Embryonic facial prominence (tissue), 1 donor: ENCODE measurements around the gene CFAP46.
"Not testable (repeated sequence)": the region's sequence is repeated elsewhere in the genome, so short reads cannot be mapped to it uniquely, and the experiment has no call there.

Experiments
- DNase-seq: peaks from one replicate; pipeline ENCODE4 v3.0.0-alpha.2; 2016; ENCODE audit errors: extremely low spot score

CFAP46 gene

DNA sequence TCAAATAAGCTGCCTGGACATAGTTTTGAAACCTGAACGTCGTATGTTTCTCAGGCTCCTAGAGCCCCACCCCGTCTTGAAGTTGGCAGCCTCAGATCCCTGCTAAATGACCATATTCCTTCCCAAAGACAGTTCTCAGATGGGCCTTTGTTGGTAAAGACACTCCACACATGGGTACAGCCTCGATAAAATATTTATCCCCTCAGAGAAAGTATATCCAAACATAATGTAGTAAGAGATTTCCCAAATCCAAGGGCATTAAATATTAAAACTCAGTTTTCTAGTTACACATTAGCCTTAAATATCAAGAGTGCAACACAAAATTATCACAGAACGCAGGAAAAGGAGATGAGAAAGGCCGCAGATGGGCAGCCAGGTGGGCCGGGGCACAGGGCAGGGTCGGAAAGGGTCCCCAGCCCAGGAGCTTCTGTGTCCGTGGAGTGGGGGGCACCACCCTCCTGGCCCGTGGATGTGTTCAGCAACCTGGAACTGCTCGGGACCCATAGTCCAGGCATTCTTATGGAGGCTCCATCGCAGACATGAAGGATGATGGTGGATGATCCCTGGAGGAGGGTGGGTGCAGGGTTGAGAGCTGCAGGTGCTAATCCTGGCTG is 1.5 kb upstream of the CFAP46 start:
- DNase-seq, result no peak

DNA sequence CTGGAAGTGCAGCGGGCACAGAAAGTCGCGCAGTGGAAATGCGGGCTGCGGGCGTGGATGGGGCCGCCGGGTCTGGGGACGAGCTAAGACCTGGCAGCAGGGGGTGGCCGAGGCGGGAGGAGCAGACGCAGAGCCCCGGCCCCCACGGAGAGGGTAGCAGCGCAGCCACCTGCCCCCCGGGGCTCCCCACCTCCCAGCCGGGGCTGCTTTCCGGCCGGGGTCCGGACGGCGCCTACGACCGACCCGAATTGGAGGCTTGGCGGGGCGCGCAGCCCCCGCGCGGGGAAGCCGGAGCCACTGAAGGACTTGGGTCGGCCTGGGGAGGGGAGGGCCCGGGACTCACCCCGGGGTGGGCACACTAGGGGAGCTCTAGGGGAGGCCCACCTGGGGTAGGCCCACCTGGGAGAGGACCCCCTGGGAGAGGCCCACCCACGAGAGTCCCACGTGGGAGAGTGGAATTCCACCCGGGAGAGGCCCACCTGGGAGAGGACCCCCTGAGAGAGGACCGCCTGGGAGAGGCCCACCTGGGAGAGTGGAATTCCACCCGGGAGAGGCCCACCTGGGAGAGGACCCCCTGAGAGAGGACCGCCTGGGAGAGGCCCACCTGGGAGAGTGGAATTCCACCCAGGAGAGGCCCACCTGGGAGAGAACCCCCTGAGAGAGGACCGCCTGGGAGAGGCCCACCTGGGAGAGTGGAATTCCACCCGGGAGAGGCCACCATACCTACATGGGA is 854 bp upstream of the CFAP46 start:
- no peak for DNase-seq

DNA sequence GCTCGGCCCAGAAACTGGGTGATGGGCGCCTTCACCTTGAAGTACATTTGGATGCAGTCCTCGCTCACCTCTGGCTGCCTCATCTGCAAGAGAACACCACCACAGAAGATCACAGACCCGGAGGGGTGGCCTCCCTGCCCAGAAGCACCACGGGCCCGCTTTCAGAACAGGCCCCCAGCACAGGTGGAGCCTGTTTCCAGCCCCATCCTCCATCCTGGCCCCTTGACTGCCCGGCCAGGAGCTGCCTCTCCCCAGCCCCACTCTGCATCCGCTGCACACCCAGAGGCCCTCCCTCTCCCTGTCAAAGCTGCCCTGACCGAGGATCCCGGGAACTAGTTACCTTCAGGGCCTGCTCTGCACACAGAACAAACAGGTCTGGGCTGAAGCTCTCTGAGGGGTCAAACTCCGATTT is 724 bp downstream of the CFAP46 start:
- no peak for DNase-seq

DNA sequence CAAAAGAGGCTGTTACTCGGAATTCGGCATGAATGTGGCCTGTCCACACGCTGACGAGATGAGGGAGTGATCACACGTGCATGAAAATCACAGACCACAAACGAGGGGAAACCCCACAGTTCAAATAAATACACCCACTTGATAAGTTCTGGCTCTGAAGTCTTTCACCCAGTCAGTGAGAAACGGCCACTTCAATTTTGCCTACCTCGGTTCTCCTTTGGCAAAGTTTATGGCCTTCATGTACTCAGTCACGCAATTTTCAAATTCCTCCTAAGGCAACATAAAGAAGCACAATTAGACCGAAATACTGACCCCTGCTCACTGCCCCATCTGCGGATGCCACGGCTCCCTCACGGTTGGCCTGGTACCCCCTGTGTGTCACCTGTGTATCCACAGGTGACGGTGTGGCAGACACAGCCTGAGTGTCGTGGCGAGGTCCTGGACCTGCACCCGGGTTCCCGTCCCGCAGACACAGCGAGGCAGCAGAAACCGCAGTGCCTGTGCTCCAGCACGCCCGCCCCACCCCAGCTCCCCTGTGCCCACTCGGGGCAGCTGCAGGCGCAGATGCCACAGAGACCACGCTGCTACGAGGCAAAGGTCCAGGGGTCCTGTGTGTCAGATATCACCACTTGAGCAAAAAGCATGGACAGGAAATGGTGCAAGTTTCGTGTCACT is 1.4 kb downstream of the CFAP46 start:
- no peak for DNase-seq

DNA sequence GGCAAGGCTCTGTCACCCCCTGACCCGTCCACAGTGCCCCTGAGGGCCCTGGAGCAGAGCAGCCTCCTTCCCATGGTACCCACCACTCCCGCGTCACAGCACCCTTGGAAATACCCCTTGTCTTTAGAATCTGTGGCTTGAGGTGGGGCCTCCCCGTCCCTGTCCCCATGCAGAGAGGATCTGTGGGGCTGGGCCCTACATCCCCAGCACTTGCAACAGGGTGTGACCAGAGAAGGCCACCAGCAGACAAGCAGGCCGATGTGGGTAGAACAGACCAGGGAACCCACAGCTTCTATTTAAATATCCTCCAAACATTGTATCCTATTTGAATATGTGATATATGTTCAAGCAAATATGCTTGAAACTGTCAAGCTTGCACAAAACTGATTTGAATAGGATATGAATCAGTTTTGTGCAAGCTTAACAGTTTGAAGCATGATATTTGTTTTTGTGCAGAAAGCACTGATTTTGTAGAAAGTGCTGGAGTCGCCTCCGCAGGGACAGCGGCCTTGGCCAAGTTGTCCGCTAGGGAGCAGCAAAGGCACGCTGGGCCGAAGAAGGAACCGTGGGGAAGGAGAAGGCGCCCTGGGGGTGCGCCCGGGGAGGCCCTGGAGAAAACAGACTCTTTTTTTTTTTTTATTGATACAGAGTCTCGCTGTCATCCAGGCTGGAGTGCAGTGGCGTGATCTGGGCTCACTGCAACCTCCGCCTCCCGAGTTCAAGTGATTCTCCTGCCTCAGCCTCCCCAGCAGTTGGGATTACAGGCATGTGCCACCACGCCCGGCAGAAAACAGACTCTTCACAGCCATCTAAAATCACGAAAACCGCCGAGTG is 2.2 kb downstream of the CFAP46 start:
- no peak for DNase-seq

DNA sequence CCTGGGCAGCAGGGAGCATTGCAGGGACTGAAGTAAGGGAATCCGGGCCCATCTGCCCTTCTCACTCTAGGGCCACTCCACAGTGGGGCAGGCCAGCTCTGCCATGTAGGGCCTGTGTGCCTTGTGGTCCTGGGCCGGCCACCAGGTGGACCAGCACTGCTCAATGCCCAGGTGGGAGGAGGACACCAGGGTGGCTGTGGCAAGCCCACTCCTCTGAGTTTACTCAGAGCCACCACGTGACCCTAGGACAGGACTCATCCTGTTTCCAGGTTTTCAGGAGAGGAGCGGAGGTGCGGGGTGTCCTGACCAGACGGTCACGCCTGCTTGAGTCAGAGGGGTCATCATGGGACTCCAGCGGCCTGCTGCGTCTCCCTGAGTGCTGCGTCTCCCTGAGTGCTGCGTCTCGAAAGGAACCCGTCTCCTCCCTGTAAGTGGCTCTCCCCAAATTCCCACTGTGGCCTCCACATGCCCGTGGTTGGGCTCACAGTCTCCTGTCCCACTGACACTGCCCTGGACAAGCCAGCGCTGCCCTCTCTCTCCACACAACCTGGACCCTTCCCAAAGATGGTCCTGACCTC is 2.9 kb downstream of the CFAP46 start:
- DNase-seq, result no peak

DNA sequence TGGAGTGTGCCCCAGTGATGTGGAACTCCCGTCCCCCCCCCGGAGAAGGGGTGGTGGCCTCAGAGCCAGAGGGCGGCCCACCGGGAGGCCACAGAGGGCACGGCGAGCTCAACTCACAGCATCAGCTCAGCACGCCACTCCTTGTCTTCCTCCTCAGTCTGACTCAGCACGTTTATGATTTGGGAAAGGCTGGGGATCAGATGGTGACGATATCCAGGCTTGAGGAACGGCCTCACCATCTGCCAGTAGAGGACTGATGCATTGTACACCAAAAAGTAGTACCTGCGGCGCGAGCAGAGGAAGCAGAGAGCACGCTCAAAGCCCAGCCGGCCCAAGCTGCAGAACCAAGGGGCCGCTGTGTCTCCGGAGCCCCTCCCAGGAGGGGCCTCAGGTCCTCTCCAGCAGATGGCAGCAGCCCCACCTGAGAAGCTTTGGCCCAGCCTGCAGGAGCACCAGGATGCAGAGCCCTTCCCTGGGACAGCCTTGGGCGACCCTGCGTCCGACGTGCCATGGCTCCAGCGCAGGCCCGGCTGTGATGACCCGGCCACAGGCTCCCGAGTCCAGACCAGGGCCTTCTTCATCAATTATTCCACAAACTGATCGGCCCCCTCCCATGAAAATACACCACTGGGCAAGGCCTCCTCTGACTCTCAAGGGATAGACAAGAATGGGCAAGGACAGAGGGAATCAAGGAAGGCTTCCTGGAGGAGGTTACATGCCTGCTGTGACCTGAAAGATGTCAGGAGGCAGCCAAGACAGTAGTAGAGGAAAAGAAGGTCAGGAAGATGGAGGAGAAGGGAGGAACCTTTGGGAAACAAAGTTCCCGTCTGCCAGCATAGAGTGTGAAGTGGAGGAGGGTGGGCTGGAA is 3.7 kb downstream of the CFAP46 start:
- no peak for DNase-seq

DNA sequence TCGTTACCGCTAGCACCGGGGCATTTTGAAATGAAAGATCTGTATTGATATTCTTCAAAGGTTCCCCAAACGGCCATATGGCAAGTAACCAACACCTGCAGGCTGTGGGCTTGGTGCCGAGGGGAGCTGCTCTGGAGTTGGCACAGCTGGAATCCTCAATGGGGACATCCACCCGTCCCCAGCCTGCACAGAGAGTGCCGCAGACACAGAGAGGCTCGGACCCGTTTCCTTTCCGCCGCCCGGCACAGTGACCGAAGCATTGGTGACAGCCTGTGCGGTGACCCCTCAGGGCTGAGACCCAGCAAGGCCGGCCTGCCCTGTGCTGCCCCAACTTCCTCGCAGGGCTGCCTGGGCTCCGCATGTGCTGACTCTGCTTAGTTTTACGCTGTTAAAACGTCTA is 4.5 kb downstream of the CFAP46 start:
- no peak for DNase-seq

DNA sequence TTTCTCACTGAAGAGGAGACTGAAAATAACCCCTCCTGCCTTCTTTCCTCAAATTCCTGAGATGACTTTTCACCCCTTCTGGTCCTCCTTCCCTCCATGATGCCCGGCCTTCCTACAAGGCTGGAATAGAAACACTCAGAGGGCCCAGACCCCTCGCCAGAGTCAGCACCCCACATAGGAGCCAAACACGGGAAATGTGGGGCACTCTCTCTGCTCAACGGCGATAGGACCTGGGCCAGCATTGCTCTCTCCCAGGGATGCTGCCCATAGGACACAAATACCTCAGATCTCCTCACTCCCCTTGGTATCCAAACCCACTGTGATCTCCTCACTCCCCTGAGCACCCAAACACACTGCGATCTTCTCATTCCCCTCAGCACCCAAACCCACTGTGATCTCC is 7.4 kb downstream of the CFAP46 start:
- DNase-seq, result no peak

DNA sequence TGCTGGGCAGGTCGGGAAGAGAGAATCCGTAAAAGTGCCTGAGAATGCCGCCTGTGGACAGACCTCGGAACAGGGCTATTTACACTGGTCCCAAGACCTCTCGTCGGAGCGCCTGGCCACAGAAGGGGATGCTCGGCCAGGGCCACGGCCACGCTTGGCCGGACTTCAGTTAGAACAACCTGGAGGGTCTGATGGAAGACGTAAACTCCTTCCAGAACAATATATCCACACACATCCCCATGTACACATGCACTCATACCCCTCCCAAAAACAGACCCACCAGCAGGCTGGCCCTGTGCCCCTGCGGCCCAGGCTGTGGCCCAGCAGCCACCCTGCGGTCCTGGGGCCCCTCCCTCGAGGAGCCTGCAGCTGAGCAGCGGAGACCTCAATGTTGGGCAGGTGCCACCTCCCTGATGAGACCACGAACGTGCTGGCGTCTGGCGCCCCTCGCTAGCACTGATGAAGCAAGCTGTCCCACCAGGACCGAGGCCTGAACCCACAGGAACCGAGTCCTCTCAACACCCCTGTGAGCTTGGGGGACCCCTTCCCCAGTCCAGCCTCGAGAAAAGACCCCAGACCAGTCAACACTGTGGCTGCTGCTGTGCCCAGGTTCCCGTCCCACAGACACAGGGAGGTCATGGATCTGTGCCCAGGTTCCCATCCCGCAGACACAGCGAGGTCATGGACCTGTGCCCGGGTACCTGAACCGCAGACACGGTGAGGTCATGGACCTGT is 8.9 kb downstream of the CFAP46 start:
- DNase-seq, result no peak

DNA sequence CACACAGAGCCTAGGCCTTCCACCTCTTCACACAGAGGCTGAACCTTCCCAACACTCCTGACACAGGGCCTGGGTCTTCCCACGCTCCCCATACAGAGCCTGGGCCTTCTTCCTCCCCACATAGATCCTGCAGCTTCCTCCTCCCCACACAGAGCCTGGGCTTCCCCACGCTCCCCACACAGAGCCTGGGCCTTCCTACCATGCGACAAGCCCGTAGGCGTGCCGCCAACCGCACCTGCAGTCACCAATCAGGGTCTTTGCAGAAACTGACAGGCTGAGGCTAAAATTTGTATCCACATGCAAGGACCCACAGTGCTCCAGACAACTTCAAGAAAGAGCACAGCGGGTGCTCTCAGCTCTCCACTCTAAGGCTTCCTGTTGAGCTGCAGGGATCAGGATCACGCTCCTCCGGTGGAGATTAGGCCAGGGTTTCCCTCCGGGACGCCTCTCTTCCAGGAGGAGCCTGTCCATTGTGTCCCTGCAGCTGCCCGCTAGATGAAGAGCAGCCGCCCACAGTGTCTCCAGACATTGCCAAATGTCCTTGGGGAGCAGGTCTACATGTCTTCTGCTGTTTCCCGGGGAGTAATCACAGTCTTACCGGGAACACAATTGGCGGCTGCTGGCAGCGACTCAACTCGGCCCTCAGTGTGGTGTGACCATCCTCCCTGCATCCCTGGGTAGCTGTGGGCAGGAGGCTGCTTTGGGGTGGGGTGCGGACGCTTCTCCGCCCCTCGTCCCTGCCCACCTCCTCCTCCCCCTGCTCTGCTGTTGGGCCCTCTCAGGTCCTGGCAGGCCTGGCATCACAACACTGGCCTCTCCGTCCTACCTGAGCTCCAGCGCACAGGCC is 9.7 kb downstream of the CFAP46 start:
- no peak for DNase-seq

DNA sequence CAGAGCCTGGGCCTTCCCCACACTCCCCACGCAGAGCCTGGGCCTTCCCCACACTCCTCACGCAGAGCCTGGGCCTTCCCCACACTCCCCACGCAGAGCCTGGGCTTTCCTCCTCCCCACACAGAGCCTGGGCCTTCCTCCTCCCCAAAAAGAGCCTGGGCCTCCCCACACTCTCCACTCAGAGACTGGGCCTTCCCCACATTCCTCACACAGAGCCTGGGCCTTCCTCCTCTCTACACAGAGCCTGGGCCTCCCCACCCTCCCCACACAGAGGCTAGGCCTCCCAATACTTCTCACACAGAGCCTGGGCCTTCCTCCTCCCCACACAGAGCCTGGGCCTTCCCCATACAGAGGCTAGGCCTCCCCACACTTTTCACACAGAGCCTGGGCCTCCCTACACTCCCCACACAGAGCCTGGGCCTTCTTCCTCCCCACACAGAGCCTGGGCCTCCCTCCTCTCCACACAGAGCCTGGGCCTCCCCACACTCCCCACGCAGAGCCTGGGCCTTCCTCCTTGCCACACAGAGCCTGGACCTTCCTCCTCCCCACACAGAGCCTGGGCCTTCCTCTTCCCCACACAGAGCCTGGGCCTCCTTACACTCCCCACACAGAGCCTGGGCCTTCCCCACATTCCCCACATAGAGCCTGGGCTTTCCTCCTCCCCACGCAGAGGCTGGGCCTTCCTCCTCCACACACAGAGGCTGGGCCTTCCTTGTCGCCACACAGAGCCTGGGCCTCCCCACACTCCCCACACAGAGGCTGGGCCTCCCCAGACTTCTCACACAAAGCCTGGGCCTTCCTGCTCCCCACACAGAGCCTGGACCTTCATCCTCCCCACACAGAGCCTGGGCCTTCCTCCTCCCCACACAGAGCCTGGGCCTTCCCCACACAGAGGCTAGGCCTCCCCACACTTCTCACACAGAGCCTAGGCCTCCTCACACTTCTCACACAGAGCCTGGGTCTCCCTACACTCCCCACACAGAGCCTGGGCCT is 10.8 kb downstream of the CFAP46 start:
- DNase-seq, result not testable (repeated sequence)

DNA sequence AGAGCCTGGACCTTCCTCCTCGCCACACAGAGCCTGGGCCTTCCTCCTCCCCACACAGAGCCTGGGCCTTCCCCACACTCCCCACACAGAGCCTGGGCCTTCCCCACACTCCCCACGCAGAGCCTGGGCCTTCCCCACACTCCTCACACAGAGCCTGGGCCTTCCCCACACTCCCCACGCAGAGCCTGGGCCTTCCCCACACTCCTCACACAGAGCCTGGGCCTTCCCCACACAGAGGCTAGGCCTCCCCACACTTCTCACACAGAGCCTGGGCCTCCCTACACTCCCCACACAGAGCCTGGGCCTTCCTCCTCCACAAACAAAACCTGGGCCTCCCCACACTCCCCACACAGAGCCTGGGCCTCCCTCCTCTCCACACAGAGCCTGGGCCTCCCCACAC is 11.7 kb downstream of the CFAP46 start:
- DNase-seq, result not testable (repeated sequence)

DNA sequence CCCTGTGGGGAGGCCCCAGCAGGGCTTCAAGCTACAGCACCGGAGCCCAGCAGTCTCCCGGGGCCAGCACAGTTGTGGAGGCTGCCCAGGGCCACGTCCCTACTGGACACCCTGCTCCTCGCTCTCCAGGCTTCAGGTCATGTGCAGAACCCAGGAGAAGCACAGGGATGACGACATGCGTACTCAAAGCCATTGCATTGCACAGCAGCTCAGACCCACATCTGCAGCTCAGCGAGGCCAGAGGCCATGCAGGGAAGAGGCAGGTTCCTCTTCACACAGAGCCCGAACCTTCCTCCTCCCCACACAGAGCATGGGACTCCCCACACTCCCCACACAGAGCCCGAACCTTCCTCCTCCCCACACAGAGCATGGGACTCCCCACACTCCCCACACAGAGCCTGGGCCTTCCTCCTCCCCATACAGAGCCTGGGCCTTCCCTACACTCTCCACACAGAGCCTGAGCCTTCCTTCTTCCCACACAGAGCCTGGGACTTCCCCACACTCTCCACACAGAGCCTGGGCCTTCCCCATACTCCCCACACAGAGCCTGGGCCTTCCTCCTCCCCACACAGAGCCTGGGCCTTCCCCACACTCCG is 12.3 kb downstream of the CFAP46 start:
- no peak for DNase-seq

DNA sequence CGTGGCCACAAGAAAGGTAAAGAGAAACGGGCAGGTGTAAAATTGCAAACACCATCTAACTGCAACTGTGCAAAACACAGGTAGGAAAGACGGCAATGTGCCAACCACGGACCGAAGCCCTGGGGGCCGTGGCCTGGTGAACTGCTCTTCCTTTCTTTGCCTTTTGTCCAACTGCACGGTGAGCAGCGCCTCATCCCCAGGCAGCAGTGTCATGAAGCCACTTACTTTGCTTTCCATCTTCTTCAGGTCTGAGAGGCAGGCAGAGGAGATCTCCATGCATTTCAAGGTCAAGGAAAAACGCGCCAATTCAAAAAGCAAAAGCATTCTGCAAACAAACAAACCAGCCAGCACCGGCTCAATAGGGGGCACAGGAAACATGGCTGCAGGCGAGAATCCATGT is 12.9 kb downstream of the CFAP46 start:
- DNase-seq, result no peak

DNA sequence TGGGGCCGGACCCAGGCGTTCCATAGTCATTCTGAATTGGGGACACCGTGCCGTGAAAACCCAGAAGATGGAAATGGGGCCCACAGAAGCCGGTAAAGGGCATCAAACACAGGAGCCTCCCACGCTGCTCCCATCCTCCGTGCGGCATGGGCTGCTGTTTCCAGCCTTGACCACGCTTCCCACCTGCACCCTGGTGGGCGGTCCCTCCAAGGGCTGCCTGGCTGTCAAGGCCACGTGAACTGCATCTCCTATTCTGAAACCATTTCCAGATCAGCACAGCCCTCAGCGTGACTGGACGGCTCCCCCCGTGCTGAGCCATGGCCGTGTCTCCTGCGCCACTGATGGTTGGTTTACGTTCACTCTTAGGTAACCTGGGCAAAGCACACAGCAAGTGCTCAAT is 14.1 kb downstream of the CFAP46 start:
- no peak for DNase-seq

DNA sequence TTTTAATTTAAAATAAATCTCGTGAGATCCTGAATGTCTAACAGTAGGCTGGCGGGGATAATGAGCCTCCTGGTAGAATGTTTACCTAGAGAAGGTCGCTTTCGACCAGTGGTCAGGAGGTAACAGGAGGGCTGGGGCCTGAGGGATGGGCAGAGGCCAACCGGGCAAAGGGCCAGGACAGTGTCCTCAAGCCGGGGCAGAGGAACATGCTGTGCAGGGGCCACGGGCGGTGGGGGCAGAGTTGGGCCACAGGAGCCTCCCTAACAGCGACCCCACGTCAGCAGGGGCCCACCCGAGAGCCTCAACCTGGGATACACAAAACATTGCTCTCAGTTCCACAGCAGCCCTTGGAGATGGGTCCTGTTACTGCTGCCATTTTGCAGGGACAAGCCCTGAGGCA is 14.5 kb downstream of the CFAP46 start:
- no peak for DNase-seq
